ENCODE data around the gene DHRS13.

- TF ChIP-seq CTCF (IDR thresholded peaks at IDR 0.05) (no peak), POLR2A (IDR thresholded peaks at IDR 0.05) (no peak)
Observed at GRCh38 chr17:28920201-28920600, 17.3 kb upstream of the DHRS13 start.
